ENCODE measurements around the gene GAS2L2. TPM values are rescaled to one million over a fixed set of nuclear protein-coding genes. Genes with fewer than 3 reads are reported as not detected.

The GAS2L2 gene
- total and polyA plus RNA-seq, 8 donors: 0.03 to 0.33 (median 0.08) TPM; not detected in 1

- DNase-seq (no peak), ATAC-seq (no peak), FAIRE-seq (no peak)
- peaks cover 0 to 11% (median 0%) of the 10 kb centered on the region in 4 donors for H3K27me3 ChIP-seq
- WGBS, 2 donors: 60 to 75% methylated on average over 15 of the region's 15 CpGs
- no peaks in the 10 kb centered on the region for H3K9me3 ChIP-seq
- H3K36me3 ChIP-seq: no peaks in the 10 kb centered on the region
- H3K27ac ChIP-seq: no peak overlapping the region
- H3K4me1 ChIP-seq: peaks cover 0 to 6% (median 0%) of the 10 kb centered on the region in 3 donors
- H3K4me3 ChIP-seq: no peak overlapping the region
- intact Hi-C loops (cut with DNase I): loop anchor here (5.0 to 10.0 kb wide), 4 partner anchors 81 to 209 kb away; partner anchors contain the start of gene SLFN12L (in 1 of the 3)
- TF ChIP-seq, protein P1, sequence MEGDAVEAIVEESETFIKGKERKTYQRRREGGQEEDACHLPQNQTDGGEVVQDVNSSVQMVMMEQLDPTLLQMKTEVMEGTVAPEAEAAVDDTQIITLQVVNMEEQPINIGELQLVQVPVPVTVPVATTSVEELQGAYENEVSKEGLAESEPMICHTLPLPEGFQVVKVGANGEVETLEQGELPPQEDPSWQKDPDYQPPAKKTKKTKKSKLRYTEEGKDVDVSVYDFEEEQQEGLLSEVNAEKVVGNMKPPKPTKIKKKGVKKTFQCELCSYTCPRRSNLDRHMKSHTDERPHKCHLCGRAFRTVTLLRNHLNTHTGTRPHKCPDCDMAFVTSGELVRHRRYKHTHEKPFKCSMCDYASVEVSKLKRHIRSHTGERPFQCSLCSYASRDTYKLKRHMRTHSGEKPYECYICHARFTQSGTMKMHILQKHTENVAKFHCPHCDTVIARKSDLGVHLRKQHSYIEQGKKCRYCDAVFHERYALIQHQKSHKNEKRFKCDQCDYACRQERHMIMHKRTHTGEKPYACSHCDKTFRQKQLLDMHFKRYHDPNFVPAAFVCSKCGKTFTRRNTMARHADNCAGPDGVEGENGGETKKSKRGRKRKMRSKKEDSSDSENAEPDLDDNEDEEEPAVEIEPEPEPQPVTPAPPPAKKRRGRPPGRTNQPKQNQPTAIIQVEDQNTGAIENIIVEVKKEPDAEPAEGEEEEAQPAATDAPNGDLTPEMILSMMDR (IDR thresholded peaks at IDR 0.05): no peak
These were observed 7.2 kb downstream of the GAS2L2 start for GRCh38 chr17:35745749-35746320.

- intact Hi-C loops (cut with DNase I): loop anchor here (5.0 to 10.0 kb wide), 4 partner anchors 80 to 208 kb away; partner anchors contain the start of gene SLFN12L (in 1 of the 3)
- Histone ChIP-seq H3K4me3 (no peak overlapping the region), H3K27me3 (peaks cover 0 to 11% (median 0%) of the 10 kb centered on the region in 4 donors), H3K27ac (no peak overlapping the region), H3K36me3 (no peaks in the 10 kb centered on the region), H3K9me3 (no peaks in the 10 kb centered on the region), H3K4me1 (peaks cover 0 to 6% (median 0%) of the 10 kb centered on the region in 3 donors)
- no peak for ATAC-seq
- FAIRE-seq: no peak
- 66 to 81% methylated on average over 7 of the region's 7 CpGs for WGBS, 2 donors
- TF ChIP-seq, protein P1 (IDR thresholded peaks at IDR 0.05): no peak
- DNase-seq: no peak
These were observed 7.8 kb downstream of the GAS2L2 start for GRCh38 chr17:35745246-35745645.

GRCh38 chr17:35744830-35745229 is 8.2 kb downstream of the GAS2L2 start:
- no peaks in the 10 kb centered on the region for H3K36me3 ChIP-seq
- intact Hi-C loops (cut with DNase I): loop anchor here (5.0 to 10.0 kb wide), 4 partner anchors 80 to 208 kb away; partner anchors contain the start of gene SLFN12L (in 1 of the 3)
- no peak for DNase-seq
- H3K4me1 ChIP-seq: peaks cover 0 to 6% (median 0%) of the 10 kb centered on the region in 3 donors
- TF ChIP-seq, protein P1 (IDR thresholded peaks at IDR 0.05): no peak
- H3K4me3 ChIP-seq: no peak overlapping the region
- no peak overlapping the region for H3K27ac ChIP-seq
- H3K9me3 ChIP-seq: no peaks in the 10 kb centered on the region
- H3K27me3 ChIP-seq: peaks cover 0 to 11% (median 0%) of the 10 kb centered on the region in 4 donors
- FAIRE-seq: no peak
- no peak for ATAC-seq
- WGBS, 2 donors: 56 to 65% methylated on average over 8 of the region's 8 CpGs

DNA sequence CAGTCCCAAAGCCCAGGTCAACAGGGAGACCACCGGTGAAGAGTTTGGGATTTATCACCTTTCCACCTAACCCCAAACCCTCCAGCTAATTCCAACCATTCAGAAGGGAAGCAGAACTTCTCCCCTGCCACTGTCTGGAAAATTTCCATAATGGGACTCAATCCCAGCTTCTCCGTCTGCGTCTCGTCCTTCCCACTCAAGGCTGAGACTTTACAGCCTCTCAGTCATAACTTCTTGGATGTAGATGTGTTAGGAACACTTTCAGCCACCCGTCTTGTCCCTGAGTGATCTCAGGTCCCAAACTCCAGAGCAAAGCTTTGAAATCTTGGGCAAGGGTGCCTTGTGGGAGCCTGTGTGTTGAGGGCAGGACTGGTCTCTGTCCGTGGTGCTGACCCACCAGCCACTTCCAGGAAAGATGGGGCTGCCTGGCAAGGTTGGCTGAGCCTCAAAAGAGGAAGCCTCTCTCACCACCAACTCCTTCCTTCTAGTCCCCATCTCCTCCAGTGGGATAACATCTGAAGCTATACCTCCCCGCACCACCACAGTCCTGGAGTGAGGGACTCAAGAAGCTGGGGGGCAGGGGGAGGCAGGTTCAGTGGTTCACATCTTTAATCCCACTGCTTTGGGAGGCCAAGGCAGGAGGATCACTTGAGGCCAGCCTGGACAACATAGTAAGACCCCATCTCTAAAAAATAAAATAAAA is 9.3 kb downstream of the GAS2L2 start:
- Histone ChIP-seq H3K27me3 (peaks cover 0 to 5% (median 0%) of the 10 kb centered on the region in 4 donors), H3K9me3 (no peaks in the 10 kb centered on the region), H3K4me1 (peaks cover 0 to 6% (median 0%) of the 10 kb centered on the region in 3 donors), H3K4me3 (no peak overlapping the region), H3K27ac (no peak overlapping the region), H3K36me3 (no peaks in the 10 kb centered on the region)
- ATAC-seq (peak in 2 of 4 donors; percentile 27 to 33), FAIRE-seq (no peak), DNase-seq (no peak)
- 41 to 42% methylated on average over 7 of the region's 7 CpGs for WGBS, 2 donors
- intact Hi-C loops (cut with DNase I): loop anchor here in 2 of 3 donors (10.0 kb wide), 2 partner anchors 79 to 129 kb away; no protein-coding TSS in a partner anchor
- TF ChIP-seq, protein P1 (IDR thresholded peaks at IDR 0.05): no peak

Data from pancreas (tissue), 10 donors.